NCI-H2107 treated with DMSO at 0.1 percent for 48 hours (cell line): Measurements from ENCODE around the gene SND1.
A peak's percentile ranks its signal among the peaks of the same experiment; 100 is the strongest.

Source experiments
- DNase-seq: peaks from one replicate; lab custom pipeline; 2025; ENCODE audit not compliant: unreplicated experiment; lab: John Stamatoyannopoulos, UW

SND1 gene

GRCh38 chr7:128010391-128011127 is 358.6 kb downstream of the SND1 start:
- no peak for DNase-seq

- DNase-seq: no peak
Measured at GRCh38 chr7:128011131-128011661, 359.2 kb downstream of the SND1 start.

- no peak for DNase-seq
Measured at GRCh38 chr7:128014811-128015210, 362.8 kb downstream of the SND1 start.

- no peak for DNase-seq
Measured at GRCh38 chr7:128017460-128017859, 365.5 kb downstream of the SND1 start.

- DNase-seq: no peak
Measured at GRCh38 chr7:128017862-128018845, 366.2 kb downstream of the SND1 start.

- no peak for DNase-seq
Measured at GRCh38 chr7:128019288-128019687, 367.3 kb downstream of the SND1 start.

GRCh38 chr7:128020159-128020558 is 368.2 kb downstream of the SND1 start:
- no peak for DNase-seq

GRCh38 chr7:128021366-128021765 is 369.4 kb downstream of the SND1 start:
- DNase-seq: no peak

GRCh38 chr7:128022631-128023532 is 370.9 kb downstream of the SND1 start:
- DNase-seq: no peak

- DNase-seq: no peak
Measured at GRCh38 chr7:128024151-128024550, 372.2 kb downstream of the SND1 start.

GRCh38 chr7:128025380-128025779 is 373.4 kb downstream of the SND1 start:
- DNase-seq: no peak

- no peak for DNase-seq
Measured at GRCh38 chr7:128025819-128026218, 373.8 kb downstream of the SND1 start.

GRCh38 chr7:128026551-128026950 is 374.6 kb downstream of the SND1 start:
- DNase-seq: no peak

- DNase-seq: no peak
Measured at GRCh38 chr7:128027485-128027980, 375.5 kb downstream of the SND1 start.

- DNase-seq: no peak
Measured at GRCh38 chr7:128029405-128029995, 377.5 kb downstream of the SND1 start.

GRCh38 chr7:128030263-128030653 is 378.3 kb downstream of the SND1 start:
- no peak for DNase-seq

GRCh38 chr7:128030654-128031611 is 378.9 kb downstream of the SND1 start, which contains the start of gene LRRC4:
LRRC4 (minus strand) TSS chr7:128031437; CDS start chr7:128030640, 797 bp downstream.
- DNase-seq: no peak

- DNase-seq: peak; percentile 70
Measured at GRCh38 chr7:128031901-128032604, 380.1 kb downstream of the SND1 start.
